K562 (cell line): Measurements from ENCODE around the gene CFAP157. TPM values are rescaled to one million over a fixed set of nuclear protein-coding genes. Genes with fewer than 3 reads are reported as not detected.

Experiments
- C11orf30 ChIP-seq: fragments of 450-650 bp; IDR thresholded peaks from 2 replicates; pipeline ENCODE4 v1.6.1; 2016; ENCODE audit warnings: low read depth, mild to moderate bottlenecking
- FOXA3 ChIP-seq, 2 experiments: fragments of 450-650 bp in 1 of 2; sonication (generic) in 1 of 2; formaldehyde crosslinking; IDR thresholded peaks in 1 of 2; conservative IDR thresholded peaks in 1 of 2; 2 replicates each; pipeline versions ENCODE4 v1.4.0 to v1.8.0; 2020 to 2022; ENCODE audit warnings: mild to moderate bottlenecking in 2 of 2, missing genetic modification reagents in 1 of 2
- PPARD ChIP-seq: fragments of 250-450 bp; sonication (Bioruptor Pico); IDR thresholded peaks from 2 replicates; pipeline ENCODE4 v1.8.0; 2022; ENCODE audit warnings: inconsistent platforms, mild to moderate bottlenecking, moderate library complexity
- ZBTB40 ChIP-seq, 2 experiments: fragments of 450-650 bp in 1 of 2; sonication (generic) in 1 of 2; formaldehyde crosslinking in 1 of 2; IDR thresholded peaks; 2 replicates each; pipeline versions ENCODE4 v1.7.1 to v1.9.0; 2016 to 2022; ENCODE audit warnings: inconsistent platforms in 1 of 2, mild to moderate bottlenecking in 1 of 2, missing genetic modification reagents in 1 of 2
- ZMIZ1 ChIP-seq, 2 experiments: fragments of 150-350 bp in 1 of 2; IDR thresholded peaks; 2 replicates each; pipeline ENCODE4 v1.6.1; 2012 to 2016; ENCODE audit warnings: low read depth in 2 of 2, low read length in 2 of 2, mild to moderate bottlenecking in 1 of 2, moderate library complexity in 1 of 2
- ZNF395 ChIP-seq: fragments of 200-800 bp; sonication (Bioruptor generic); IDR thresholded peaks from 2 replicates; pipeline ENCODE4 v1.6.1; 2017; ENCODE audit warnings: missing genetic modification characterization, missing compliant biosample characterization
- polyA plus RNA-seq, 8 experiments: library from polyadenylated mRNA; depleted of rRNA in 4 of 8; stranded (reverse) in 5 of 8; unstranded in 3 of 8; fragments of >200 nt; fragmentation: Nextera tagmentation in 2 of 8; fragmentation: Illumina TruSeq in 1 of 8; extraction: Ambion mirVana in 2 of 8; extraction: Trizol in 1 of 8; gene quantifications; 2 replicates each; pipeline versions ENCODE4 v1.2.1 to v1.2.3, GENCODE V29; 2011 to 2014; ENCODE audit warnings: inconsistent platforms in 1 of 8, missing spikeins in 1 of 8
- total RNA-seq, 7 experiments: library from RNA; depleted of rRNA in 6 of 7; stranded (reverse); fragments of >200 nt in 6 of 7; fragmentation: Illumina TruSeq in 2 of 7; extraction: Trizol in 2 of 7; gene quantifications; 2 replicates each; pipeline versions ENCODE4 v1.2.1 to v1.2.3, GENCODE V29; 2011 to 2021; ENCODE audit warnings: low replicate concordance in 1 of 7

The CFAP157 gene
- total and polyA plus RNA-seq, 9 of the 15 experiments (the other 6 are each of a cell fraction or from before 2014, with no cell fraction given): 0.03 TPM; not detected in 8

GRCh38 chr9:127734747-127735529 is 28.1 kb downstream of the CFAP157 start, which contains the start of gene TOR2A (continued):
- TF ChIP-seq ZMIZ1 (IDR thresholded peaks at IDR 0.05; ENCODE audit: low read depth in 2 of 2, low read length in 2 of 2) (peak in 1 of 2 experiments; percentile 28; a peak in 1 of 4 replicates), C11orf30 (peak; percentile 14; the same call in 1 of the 2 replicates), FOXA3 (CRISPR knock-in tag; conservative IDR thresholded peaks at IDR 0.05 in 1 of 2, IDR thresholded peaks at IDR 0.05 in 1 of 2) (0 out of 4 replicates have a peak, but pooled peaks of 1 of the 2 experiments have one; percentile 12), ZBTB40 (IDR thresholded peaks at IDR 0.05) (peak; percentile 79), ZBTB40 (CRISPR knock-in tag; IDR thresholded peaks at IDR 0.05) (no peak), ZNF395 (CRISPR knock-in tag) (no peak; the same call in 1 of the 2 replicates), PPARD (CRISPR knock-in tag) (no peak)
